ACC112 (cell line): Measurements from ENCODE around the gene MBP.

ENCODE experiments used
- H2AFZ ChIP-seq: fragments of 200-600 bp; sonication (generic); one replicate; pipeline ENCODE4 v1.6.0; 2017; ENCODE audit warnings: antibody characterized with exemption, low read length; ENCODE audit not compliant: unreplicated experiment
- H3K27ac ChIP-seq: fragments of 200-600 bp; sonication (generic); 2 replicates; pipeline ENCODE4 v1.5.1; 2014; ENCODE audit warnings: low read depth, mild to moderate bottlenecking, antibody characterized with exemption, low read length, moderate library complexity
- H3K27me3 ChIP-seq: fragments of 200-600 bp; sonication (generic); 2 replicates; pipeline ENCODE4 v1.6.1; 2014; ENCODE audit warnings: mild to moderate bottlenecking, antibody characterized with exemption, low read length, moderate library complexity, mixed read lengths; ENCODE audit not compliant: insufficient read depth
- H3K36me3 ChIP-seq: fragments of 200-600 bp; sonication (generic); 2 replicates; pipeline ENCODE4 v1.6.1; 2016; ENCODE audit warnings: mild to moderate bottlenecking, antibody characterized with exemption, low read length, moderate library complexity, mixed read lengths; ENCODE audit not compliant: insufficient read depth
- H3K4me1 ChIP-seq: fragments of 200-600 bp; sonication (generic); one replicate; pipeline ENCODE4 v1.6.1; 2016; ENCODE audit warnings: low read length, mixed read lengths; ENCODE audit not compliant: insufficient read depth, unreplicated experiment, control insufficient read depth
- H3K4me3 ChIP-seq: fragments of 200-600 bp; sonication (generic); 2 replicates; pipeline ENCODE4 v1.5.1; 2014; ENCODE audit warnings: mild to moderate bottlenecking, low read depth, low read length
- H3K79me2 ChIP-seq: fragments of 200-600 bp; sonication (generic); one replicate; pipeline ENCODE4 v1.6.0; 2016; ENCODE audit warnings: low read length; ENCODE audit not compliant: control insufficient read depth, unreplicated experiment, insufficient read depth

MBP gene

DNA sequence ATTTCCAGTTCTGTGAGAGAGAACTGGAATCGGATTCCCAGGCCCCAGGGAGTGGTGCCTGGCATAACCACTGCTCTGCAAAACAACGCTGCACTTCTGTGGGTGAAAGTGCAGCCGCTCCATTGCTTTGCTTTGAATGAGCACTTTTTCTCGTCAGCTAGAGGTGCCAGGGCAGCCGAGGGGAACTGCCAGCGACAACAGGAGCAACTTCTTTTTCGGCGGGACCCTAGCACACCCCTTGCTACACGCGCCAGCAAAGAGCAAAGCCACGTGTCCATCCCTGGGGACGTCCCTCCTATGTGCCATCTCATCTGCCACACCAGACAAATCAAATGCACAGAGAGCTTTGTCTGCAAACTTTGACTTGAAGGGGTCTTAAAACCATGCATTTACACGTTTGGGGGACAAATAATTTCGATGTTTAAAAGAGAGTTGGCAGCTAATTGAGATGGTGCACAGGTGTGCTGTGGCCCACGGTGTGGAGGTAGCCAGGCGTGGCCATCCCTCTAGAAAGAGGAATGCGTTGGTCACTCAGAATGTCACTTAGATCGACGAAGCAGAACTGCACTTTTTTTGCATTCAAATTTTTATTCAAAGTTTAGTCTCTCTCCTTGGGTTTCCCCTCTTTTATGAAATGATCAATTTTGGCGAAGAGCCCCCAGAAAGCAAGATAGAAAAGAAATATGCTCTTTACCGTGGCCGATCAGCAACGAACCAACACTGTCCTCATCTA is 151.8 kb downstream of the MBP start:
- Histone ChIP-seq H3K4me1 (no peaks in the 10 kb centered on the region), H3K27ac (no peak overlapping the region), H3K4me3 (no peak overlapping the region), H2AFZ (no peak overlapping the region), H3K36me3 (no peaks in the 10 kb centered on the region), H3K27me3 (0 out of 2 replicates have a peak, but pooled peaks cover 2% of the 10 kb centered on the region), H3K79me2 (no peaks in the 10 kb centered on the region)

DNA sequence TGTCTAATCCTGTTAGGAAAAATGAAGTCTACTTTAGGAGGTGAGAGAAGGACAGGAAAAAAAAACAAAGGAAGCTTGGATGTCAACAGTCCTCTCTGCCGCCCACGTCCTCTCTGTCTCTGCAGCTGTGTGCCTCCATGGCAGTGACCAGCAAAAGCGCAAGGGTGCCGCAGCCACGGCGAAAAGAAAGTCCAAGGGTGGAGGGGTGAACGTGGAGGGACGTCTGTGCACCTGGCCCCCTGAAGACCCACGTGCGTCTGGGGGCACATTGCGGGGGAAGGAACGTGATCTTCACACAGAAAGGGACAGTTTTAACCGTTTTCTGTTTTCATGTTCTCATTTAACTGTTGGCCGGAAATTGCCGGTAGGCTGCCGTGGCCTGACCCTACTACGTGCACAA is 152.7 kb downstream of the MBP start:
- Histone ChIP-seq H2AFZ (no peak overlapping the region), H3K4me1 (no peaks in the 10 kb centered on the region), H3K36me3 (no peaks in the 10 kb centered on the region), H3K4me3 (no peak overlapping the region), H3K27me3 (0 out of 2 replicates have a peak, but pooled peaks cover 2% of the 10 kb centered on the region), H3K27ac (no peak overlapping the region), H3K79me2 (no peaks in the 10 kb centered on the region)

DNA sequence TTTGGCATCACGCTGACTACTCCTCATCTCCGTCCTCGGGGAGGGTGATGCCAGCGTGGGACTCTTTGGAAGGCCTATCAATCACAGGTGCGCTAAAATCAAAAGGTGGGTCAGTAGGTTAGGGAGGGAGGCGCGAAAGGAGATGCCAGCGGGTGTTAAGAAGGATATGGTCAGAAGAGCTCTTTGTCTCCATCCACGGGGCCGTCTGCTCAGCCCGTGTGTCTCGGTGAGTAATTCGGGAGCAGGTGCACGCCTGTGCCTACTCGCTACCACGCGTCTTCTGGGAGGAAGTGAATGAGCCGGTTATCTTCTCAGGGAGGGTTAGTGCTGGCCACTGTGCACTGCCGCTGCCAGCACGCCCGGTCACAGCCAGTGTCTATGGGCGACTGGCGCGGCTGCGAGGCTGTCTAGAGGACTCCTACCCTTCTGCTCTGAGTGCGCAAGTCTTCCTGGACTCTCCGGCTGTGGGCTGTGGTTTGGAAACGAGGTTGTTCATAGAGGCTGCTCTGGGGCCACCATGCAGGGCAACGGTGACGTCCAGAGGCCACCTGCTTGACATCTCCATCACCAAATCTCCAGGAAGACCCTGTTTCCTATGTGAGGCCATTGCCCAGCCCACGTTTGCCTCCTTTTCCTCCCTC is 153.4 kb downstream of the MBP start:
- Histone ChIP-seq H3K79me2 (no peaks in the 10 kb centered on the region), H3K27me3 (0 out of 2 replicates have a peak, but pooled peaks cover 2% of the 10 kb centered on the region), H2AFZ (no peak overlapping the region), H3K27ac (no peak overlapping the region), H3K4me3 (no peak overlapping the region), H3K36me3 (no peaks in the 10 kb centered on the region), H3K4me1 (no peaks in the 10 kb centered on the region)

DNA sequence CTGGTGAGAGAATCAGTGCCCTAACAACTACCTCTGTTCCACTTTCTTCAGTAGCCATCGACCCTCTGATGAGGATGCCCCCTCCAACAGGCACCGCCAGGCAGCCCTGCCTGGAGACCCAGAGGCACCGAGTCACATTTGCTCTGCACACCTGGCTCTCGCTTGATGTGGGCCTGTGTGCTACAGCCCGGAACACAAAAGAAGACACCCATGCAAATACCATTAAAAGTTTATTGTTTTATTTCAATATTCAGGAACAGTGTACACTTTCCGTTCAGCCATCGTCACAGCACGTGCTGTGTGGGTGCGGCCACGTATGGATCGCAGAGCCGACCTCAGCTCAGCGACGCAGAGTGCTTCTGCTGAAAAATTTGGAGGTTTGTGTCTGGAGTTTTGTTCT is 154.0 kb downstream of the MBP start:
- no peak overlapping the region for H3K4me3 ChIP-seq
- H3K36me3 ChIP-seq, result no peaks in the 10 kb centered on the region
- H3K79me2 ChIP-seq, result no peaks in the 10 kb centered on the region
- 0 out of 2 replicates have a peak, but pooled peaks cover 2% of the 10 kb centered on the region for H3K27me3 ChIP-seq
- no peak overlapping the region for H2AFZ ChIP-seq
- no peak overlapping the region for H3K27ac ChIP-seq
- no peaks in the 10 kb centered on the region for H3K4me1 ChIP-seq

DNA sequence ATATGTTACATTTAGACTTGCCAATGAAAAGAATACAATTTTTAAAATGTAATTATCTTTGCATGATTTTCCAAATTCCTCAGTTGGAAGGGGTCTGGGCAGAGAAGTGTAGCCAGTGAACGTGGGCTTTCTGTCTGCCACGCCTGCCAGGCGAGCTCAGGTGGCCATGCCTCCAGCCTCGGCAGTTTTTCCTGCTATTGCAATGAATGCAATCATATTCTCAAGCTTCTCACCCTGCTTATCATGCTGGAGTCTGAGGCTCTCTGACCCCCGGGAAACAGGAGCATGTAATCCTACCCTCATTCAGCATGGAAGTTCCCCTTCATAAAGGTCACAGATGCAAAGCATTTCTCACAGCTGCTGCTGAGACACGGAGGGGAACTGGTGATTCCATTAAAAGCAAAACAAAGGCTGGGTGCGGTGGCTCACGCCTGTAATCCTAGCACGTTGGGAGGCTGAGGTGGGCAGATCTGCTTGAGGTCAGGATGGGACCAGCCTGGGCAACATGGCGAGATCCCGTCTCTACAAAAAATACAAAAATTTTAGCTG is 154.8 kb downstream of the MBP start:
- no peak overlapping the region for H3K4me3 ChIP-seq
- 0 out of 2 replicates have a peak, but pooled peaks cover 2% of the 10 kb centered on the region for H3K27me3 ChIP-seq
- H2AFZ ChIP-seq, result no peak overlapping the region
- no peaks in the 10 kb centered on the region for H3K79me2 ChIP-seq
- no peak overlapping the region for H3K27ac ChIP-seq
- no peaks in the 10 kb centered on the region for H3K36me3 ChIP-seq
- no peaks in the 10 kb centered on the region for H3K4me1 ChIP-seq

DNA sequence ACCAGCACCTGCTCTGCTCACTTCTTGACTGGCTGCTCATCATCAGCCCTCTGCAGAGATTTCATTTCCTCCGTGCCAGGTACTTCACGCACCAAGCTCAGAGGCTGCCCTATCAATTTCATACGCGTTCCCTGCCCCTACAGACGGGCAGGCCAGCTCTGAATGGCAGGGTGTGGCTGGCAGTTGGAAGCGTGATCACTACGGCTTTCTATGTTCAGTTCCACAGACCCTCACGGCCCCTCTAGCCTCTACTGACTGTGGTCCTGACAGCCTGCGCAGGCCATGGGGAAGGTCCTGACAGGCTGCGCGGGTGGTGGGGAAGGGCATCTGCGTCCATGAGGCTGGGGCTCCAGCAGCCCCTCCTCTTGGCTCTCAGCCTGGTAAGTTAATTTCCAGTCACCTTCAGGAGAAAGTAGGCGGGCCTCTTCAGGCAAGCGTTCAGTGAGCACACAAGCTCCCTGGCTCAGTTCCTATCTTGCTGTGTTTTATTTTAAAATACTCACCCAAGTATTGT is 155.4 kb downstream of the MBP start:
- no peaks in the 10 kb centered on the region for H3K4me1 ChIP-seq
- no peak overlapping the region for H3K4me3 ChIP-seq
- 0 out of 2 replicates have a peak, but pooled peaks cover 2% of the 10 kb centered on the region for H3K27me3 ChIP-seq
- no peak overlapping the region for H3K27ac ChIP-seq
- no peaks in the 10 kb centered on the region for H3K79me2 ChIP-seq
- H3K36me3 ChIP-seq, result no peaks in the 10 kb centered on the region
- H2AFZ ChIP-seq, result no peak overlapping the region

DNA sequence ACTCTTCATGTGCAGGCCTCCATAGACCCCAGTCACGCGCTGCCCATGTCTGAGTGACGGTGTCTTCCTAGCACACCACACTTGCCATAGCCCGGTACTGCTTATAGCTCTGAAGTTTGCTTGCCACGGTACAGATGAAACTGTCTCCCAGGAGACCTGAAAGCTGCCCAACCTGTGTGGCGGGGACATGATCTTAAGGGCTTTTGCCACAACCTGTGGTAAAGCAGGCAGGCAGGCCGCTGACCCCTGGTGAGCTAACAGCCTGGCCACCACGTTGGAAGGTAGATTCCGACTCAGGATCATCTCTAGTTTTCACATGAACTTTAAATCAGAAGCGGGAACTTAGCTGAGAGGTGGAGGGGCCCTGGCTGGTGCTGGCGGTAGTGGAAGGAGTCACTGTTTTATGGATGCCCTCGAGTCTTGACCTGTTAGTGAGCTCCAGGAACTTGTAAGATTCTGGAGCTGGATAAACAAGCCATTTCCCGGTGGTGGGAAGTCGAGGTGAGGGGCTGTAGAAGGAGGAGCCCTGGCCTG is 156.9 kb downstream of the MBP start:
- no peaks in the 10 kb centered on the region for H3K4me1 ChIP-seq
- no peaks in the 10 kb centered on the region for H3K27me3 ChIP-seq

DNA sequence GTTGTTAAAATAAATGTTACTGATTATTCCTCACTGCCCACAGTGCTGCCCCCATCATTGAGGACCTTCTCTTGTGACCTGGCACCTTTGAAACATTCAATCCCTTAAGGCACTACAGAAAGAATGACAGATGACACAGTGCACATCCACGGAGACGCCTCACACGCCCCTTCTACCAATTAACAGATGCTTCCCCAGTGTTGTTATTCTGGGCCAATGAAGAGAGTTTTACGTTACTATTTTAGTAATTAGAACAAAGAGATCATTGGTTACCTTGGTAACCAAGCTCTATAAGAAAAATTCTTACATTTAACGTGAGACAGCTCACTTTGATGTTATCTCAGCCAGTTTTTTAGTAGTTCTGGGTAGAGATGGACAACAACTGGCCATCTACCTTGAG is 158.2 kb downstream of the MBP start:
- Histone ChIP-seq H3K27ac (no peak overlapping the region), H3K27me3 (no peaks in the 10 kb centered on the region), H3K79me2 (no peaks in the 10 kb centered on the region), H3K36me3 (no peaks in the 10 kb centered on the region), H3K4me1 (no peaks in the 10 kb centered on the region), H3K4me3 (no peak overlapping the region), H2AFZ (no peak overlapping the region)

More for the DNA sequence above, 156.9 kb downstream of the MBP start:
- Histone ChIP-seq H3K36me3 (no peaks in the 10 kb centered on the region), H3K79me2 (no peaks in the 10 kb centered on the region), H3K4me3 (no peak overlapping the region), H2AFZ (no peak overlapping the region), H3K27ac (no peak overlapping the region)

DNA sequence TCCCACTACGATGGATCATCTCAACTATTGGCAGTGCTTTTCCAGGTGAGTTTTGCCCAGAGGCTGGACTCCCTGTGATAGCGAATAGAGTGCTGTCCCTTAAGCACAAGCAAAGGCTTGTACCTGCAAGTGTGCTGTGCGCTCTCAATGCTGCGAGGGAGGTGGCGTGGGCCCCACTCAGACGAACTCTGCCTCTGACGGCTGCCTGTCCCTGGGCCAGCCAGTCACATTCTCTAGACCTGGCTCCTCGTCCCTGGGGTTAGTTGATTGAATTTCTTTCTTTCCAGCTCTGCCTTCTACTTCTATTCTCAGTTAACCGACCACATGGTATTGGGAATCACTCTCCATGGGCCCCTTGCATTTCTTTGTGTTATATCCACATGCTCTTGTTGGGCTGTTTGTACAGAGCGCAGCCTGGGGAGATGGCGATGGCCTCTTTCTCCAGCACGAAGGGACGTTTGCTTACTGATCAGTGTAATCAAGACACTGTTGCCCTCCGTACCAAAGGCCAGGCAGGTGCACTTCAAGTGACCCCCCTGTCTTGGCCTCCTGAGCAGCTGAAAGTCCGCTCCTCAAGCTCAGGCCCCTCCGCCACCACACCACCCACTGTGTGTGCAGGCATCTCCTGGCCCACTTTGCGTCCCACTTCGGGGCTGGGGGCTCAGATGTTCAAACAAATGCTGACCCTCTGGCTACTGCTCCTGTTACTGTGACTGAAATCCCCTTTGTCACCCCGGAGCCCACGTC is 158.9 kb downstream of the MBP start:
- Histone ChIP-seq H3K27ac (no peak overlapping the region), H2AFZ (no peak overlapping the region), H3K4me1 (no peaks in the 10 kb centered on the region), H3K4me3 (no peak overlapping the region), H3K27me3 (no peaks in the 10 kb centered on the region), H3K79me2 (no peaks in the 10 kb centered on the region), H3K36me3 (no peaks in the 10 kb centered on the region)

DNA sequence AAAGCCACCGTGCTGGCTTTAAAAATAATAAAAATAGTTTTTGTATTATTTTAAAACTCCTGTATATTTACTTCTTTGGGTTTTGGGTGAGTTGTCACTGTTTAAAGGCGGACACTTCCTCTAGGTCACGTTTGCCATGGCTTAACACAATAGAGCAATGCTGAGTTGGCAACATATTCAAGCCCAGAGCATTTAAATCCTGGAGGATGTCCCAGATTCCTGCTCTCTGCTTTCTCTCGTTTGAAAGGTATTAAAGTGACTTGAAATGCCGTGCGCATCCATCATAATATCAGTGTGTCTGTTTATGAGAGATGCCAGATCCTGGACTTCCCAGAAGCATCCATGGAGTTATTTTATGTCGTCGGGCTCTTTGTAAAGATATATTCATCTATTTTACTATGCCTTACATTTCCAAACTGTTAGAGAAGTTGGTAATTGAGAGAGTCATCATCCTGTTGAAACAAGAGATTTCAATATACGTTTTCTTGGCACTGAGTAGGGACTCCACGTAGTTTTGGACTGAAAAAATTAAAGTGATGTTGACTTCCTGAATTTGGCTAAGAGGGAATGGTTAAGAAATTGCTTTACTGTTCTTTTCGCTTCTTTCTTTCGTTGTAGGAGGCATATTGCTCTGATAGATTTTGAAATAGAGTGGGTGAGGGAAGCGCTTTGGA is 159.6 kb downstream of the MBP start:
- no peak overlapping the region for H2AFZ ChIP-seq
- H3K27ac ChIP-seq, result no peak overlapping the region
- H3K4me1 ChIP-seq, result no peaks in the 10 kb centered on the region
- no peaks in the 10 kb centered on the region for H3K79me2 ChIP-seq
- H3K4me3 ChIP-seq, result no peak overlapping the region
- H3K36me3 ChIP-seq, result no peaks in the 10 kb centered on the region
- no peaks in the 10 kb centered on the region for H3K27me3 ChIP-seq
